Transverse colon (tissue), 4 donors: Measurements from ENCODE around the gene CST4. TPM values are rescaled to one million over a fixed set of nuclear protein-coding genes. Genes with fewer than 3 reads are reported as not detected.
"Not testable (repeated sequence)": the region's sequence is repeated elsewhere in the genome, so short reads cannot be mapped to it uniquely, and the experiment has no call there.

Experiments
- DNase-seq: peaks from one replicate; pipeline ENCODE4 v3.0.0-alpha.2; 2019
- H3K27ac ChIP-seq, 4 donors: fragments of 200-600 bp; sonication (generic); 2 replicates each; pipeline ENCODE4 v1.5.1; 2016 to 2018; ENCODE audit warnings: inconsistent platforms in 4 of 4
- H3K27me3 ChIP-seq: fragments of 200-600 bp; sonication (generic); 2 replicates; pipeline ENCODE4 v1.5.1; 2017; ENCODE audit warnings: inconsistent platforms
- H3K36me3 ChIP-seq, 4 donors: fragments of 200-600 bp; sonication (generic); 2 replicates each; pipeline ENCODE4 v1.5.1; 2017 to 2019; ENCODE audit warnings: inconsistent platforms in 4 of 4
- H3K4me1 ChIP-seq, 4 donors: fragments of 200-600 bp; sonication (generic); 2 replicates each; pipeline ENCODE4 v1.5.1; 2017 to 2020; ENCODE audit warnings: inconsistent platforms in 4 of 4
- H3K4me3 ChIP-seq, 4 donors: fragments of 200-600 bp; sonication (generic); 1 replicate in 1 of 4; 2 replicates in 3 of 4; pipeline versions ENCODE4 v1.5.1 to v1.6.1; 2017 to 2019; ENCODE audit warnings: inconsistent platforms in 4 of 4
- H3K9me3 ChIP-seq, 2 donors: fragments of 200-600 bp; sonication (generic); 2 replicates each; pipeline ENCODE4 v1.5.1; 2017 to 2019; ENCODE audit warnings: inconsistent platforms in 2 of 2
- EP300 ChIP-seq: sonication (generic); formaldehyde crosslinking; IDR thresholded peaks from one replicate; pipeline ENCODE4 v1.6.1; 2017; ENCODE audit warnings: antibody characterized with exemption, low read depth
- POLR2A ChIP-seq: fragments of 450-650 bp; IDR thresholded peaks from one replicate; pipeline ENCODE4 v1.6.1; 2016; ENCODE audit warnings: antibody characterized with exemption, mild to moderate bottlenecking, moderate library complexity
- POLR2AphosphoS5 ChIP-seq, 3 donors: sonication (generic); formaldehyde crosslinking; IDR thresholded peaks; one replicate each; pipeline ENCODE4 v1.6.1; 2016; ENCODE audit warnings: antibody characterized with exemption in 3 of 3
- WGBS, 2 donors: methylation state at CpG; one replicate each; pipeline ENCODE4 v1.1.5; 2018; ENCODE audit warnings: low coverage in 1 of 2; 5-methylcytosine and 5-hydroxymethylcytosine counted together
- in situ Hi-C, 4 donors: fragments of 200-750 bp; cut with MboI; loops; one replicate each; pipeline versions ENCODE4 v1.15.0 to v1.15.1; 2017; ENCODE audit warnings: low sequenced_read_pairs in 3 of 4, low pct_ligation_motif_present in 1 of 4, low pct_unique_long_range_greater_than_20kb in 1 of 4
- intact Hi-C: fragments of 100-400 bp; cut with DNase I; formaldehyde crosslinking; loops from one replicate; pipeline ENCODE4 v1.15.1; 2023; ENCODE audit warnings: low total_unique reads
- small RNA-seq, 4 donors: library from RNA; depleted of rRNA; stranded (forward); fragments of <200 nt; gene quantifications; one replicate each; pipeline ENCODE3, GENCODE V24; 2016
- total RNA-seq, 4 donors: library from RNA; depleted of rRNA; stranded (reverse); fragments of >200 nt; gene quantifications; one replicate each; pipeline ENCODE4 v1.1.0, GENCODE V29; 2016
- TF ChIP-seq, protein P1 (sequence below), 5 experiments: fragments of 200-600 bp in 3 of 5; fragments of 450-650 bp in 2 of 5; sonication (generic) in 3 of 5; IDR thresholded peaks; 1 replicate in 2 of 5; 2 replicates in 3 of 5; pipeline ENCODE4 v1.5.1; 2016 to 2017; ENCODE audit warnings: antibody characterized with exemption in 5 of 5, inconsistent platforms in 3 of 5, mild to moderate bottlenecking in 2 of 5, moderate library complexity in 1 of 5

The CST4 gene
- total RNA-seq, 4 donors from 2014 or later: not detected

DNA sequence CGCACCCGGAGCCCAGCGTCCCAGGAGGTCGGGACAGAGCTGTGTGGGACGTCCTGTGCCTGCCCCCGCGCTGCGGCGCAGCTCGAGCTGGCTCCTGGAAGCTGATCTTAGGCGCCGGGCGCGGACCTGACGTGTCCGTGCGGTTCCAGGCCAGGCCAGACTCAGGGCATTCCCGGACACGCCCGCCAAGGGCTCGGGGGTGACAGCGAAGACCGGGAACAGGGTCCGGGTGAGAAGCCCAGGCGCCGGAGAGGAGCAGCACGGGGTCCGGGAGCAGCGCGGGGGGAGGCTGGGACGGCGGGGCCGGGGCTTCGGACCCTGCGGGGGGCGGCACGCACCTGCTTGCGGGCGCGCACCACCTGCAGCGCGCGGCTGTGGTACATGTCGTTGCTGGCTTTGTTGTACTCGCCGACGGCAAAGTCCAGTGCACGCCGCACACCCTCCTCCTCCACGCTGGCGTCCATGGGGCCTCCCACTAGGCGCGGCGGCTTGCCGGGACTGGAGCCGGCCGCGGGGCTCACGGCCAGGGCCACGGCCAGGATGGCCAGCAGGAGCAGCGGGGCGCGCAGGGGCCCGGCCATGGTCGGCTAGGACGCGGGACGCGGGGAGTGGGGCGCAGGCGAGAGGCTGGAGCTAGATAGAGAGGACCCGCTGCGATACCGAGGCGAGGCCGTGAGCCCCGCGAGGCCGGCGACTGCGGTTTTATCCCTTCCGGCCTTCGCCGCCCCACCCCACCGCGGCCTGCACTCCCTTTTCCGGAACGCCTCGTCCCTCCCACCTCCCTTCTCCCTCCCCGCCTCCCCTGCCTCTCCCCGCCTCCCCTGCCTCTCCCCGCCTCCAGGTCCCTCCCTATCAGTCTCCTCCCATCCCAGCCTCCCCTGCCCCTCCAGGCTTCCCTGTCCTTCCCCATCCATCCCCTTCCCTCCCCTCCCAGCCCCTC lies 51.3 kb downstream of the CST4 start, which contains the start of gene CST3:
Gene CST3, minus strand, starts transcription at position 674 of the 940 bp plus-strand sequence. Its CDS starts 93 bp downstream, at position 581.
- Histone ChIP-seq H3K4me1 (peaks cover 5 to 34% (median 22%) of the 10 kb centered on the region in 4 donors), H3K9me3 (no peaks in the 10 kb centered on the region), H3K36me3 (peaks cover 0 to 8% (median 3%) of the 10 kb centered on the region in 4 donors), H3K4me3 (peak within 1 kb of the TSS; percentile 65 to 93 (median 72)), H3K27me3 (no peaks in the 10 kb centered on the region), H3K27ac (peak within 1 kb of the TSS; percentile 91 to 99 (median 98))
- intact Hi-C loops (loop anchor here (10.0 kb wide), 1 partner anchor 283 kb away; the partner anchor contains the start of gene NXT1), in situ Hi-C loops (no loop called here)
- DNase-seq: peak; percentile 93
- 2 to 3% methylated on average over 5 to 56 of the region's 92 CpGs for WGBS, 2 donors
- TF ChIP-seq, protein P1, sequence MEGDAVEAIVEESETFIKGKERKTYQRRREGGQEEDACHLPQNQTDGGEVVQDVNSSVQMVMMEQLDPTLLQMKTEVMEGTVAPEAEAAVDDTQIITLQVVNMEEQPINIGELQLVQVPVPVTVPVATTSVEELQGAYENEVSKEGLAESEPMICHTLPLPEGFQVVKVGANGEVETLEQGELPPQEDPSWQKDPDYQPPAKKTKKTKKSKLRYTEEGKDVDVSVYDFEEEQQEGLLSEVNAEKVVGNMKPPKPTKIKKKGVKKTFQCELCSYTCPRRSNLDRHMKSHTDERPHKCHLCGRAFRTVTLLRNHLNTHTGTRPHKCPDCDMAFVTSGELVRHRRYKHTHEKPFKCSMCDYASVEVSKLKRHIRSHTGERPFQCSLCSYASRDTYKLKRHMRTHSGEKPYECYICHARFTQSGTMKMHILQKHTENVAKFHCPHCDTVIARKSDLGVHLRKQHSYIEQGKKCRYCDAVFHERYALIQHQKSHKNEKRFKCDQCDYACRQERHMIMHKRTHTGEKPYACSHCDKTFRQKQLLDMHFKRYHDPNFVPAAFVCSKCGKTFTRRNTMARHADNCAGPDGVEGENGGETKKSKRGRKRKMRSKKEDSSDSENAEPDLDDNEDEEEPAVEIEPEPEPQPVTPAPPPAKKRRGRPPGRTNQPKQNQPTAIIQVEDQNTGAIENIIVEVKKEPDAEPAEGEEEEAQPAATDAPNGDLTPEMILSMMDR (IDR thresholded peaks at IDR 0.05): peak in 1 of 5 experiments; percentile 28
- TF ChIP-seq POLR2A: peak; percentile 92
- peak; percentile 90 to 95 (median 93) for TF ChIP-seq POLR2AphosphoS5 (IDR thresholded peaks at IDR 0.05)
- TF ChIP-seq EP300: no peak

DNA sequence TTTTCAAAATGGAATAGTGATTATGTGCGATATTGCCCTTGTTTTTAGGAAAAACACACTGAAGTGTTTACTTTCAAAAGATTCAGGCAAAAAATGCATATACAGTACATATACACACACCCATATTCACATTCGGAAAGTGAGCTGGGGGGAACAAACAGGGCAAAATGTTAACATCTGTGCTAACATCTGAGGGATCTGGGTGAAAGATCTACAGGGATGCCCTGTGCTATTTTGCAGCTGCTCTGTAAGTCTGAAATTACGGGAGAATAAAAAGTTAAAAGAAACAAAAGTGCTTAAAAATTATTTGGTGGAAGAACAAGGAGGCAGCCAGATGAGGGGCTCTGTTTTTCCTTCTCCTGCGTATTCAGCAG lies 51.9 kb downstream of the CST4 start:
- in situ Hi-C loops (no loop called here), intact Hi-C loops (loop anchor here (10.0 kb wide), 1 partner anchor 282 kb away; the partner anchor contains the start of gene NXT1)
- 15 to 29% methylated on average over 4 of the region's 4 CpGs for WGBS, 2 donors
- Histone ChIP-seq H3K4me1 (peaks cover 5 to 31% (median 20%) of the 10 kb centered on the region in 4 donors), H3K4me3 (peak overlapping the region; percentile 65 to 93 (median 72)), H3K36me3 (peaks cover 0 to 8% (median 3%) of the 10 kb centered on the region in 4 donors), H3K27me3 (no peaks in the 10 kb centered on the region), H3K9me3 (no peaks in the 10 kb centered on the region), H3K27ac (peak overlapping the region; percentile 91 to 99 (median 98))
- TF ChIP-seq EP300 (no peak), POLR2AphosphoS5 (IDR thresholded peaks at IDR 0.05) (no peak), POLR2A (no peak)
- TF ChIP-seq, protein P1 (IDR thresholded peaks at IDR 0.05): no peak
- no peak for DNase-seq

DNA sequence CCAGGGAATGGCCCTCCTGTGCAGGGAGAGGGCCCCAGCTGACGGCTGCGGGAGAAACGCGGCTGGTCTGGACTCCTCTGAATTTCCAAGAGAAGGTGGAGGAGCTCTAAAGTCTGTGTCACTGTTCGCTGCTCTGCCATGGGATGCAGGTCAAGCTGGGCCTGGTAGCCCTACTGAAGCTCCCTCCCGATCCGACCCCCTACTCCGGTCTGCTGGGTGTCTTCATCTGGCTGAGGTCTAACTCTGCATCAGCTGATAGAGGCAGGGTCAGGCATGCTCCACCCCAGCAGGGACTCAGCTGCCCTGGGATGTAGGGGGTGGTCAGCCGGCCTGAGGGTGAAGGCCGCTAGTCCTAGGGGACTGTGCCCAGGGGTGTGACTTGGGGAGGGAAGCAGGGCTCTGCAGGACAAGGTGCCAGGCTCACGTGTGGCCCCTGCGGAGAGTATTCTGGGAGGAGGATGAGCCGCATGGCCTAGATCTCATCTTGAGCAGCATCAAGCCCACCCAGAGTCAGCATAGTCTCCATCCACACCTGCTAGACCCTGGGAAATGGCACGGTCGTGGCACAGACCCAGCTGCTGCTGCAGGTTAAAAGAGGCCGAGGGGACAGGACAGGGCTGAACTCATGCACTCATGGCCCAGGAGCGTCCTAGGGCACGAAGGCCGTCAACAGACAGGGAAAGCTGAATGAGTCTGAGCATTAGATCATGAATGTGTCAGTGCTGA lies 52.5 kb downstream of the CST4 start:
- peak overlapping the region in 3 of 4 donors; percentile 65 to 78 (median 65) for H3K4me3 ChIP-seq
- H3K9me3 ChIP-seq: no peaks in the 10 kb centered on the region
- TF ChIP-seq POLR2AphosphoS5 (IDR thresholded peaks at IDR 0.05): no peak
- no peak for TF ChIP-seq POLR2A
- TF ChIP-seq, protein P1 (IDR thresholded peaks at IDR 0.05): no peak
- H3K36me3 ChIP-seq: peaks cover 0 to 8% (median 3%) of the 10 kb centered on the region in 4 donors
- in situ Hi-C loops: no loop called here
- H3K27me3 ChIP-seq: no peaks in the 10 kb centered on the region
- intact Hi-C loops: loop anchor here (10.0 kb wide), 1 partner anchor 282 kb away; the partner anchor contains the start of gene NXT1
- peak overlapping the region; percentile 91 to 99 (median 98) for H3K27ac ChIP-seq
- DNase-seq: no peak
- WGBS, 2 donors: 73% methylated on average over 19 of the region's 19 CpGs; no CpG with 5 or more reads in 1 of the 2 donors
- H3K4me1 ChIP-seq: peaks cover 5 to 25% (median 19%) of the 10 kb centered on the region in 4 donors

DNA sequence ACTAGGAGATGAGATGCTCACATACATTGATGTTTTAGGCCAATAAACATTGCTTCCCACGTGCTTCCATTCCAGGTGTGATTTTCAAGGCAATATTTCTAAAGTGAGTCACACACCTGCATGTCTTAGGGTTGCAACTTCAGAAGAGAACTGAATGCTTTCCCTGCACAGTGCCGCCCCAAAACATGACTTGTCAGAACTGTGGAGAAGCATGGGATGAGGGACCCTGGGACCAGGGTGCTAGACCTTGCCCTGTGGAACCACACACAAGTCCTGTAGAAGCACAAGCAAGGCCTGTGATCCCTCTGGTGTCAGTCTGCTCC lies 53.1 kb downstream of the CST4 start:
- in situ Hi-C loops, DNase-seq, H3K9me3 ChIP-seq, H3K27me3 ChIP-seq, H3K36me3 ChIP-seq: not testable (repeated sequence)
- H3K27ac ChIP-seq: peak overlapping the region in 3 of 4 donors; percentile 97 to 99 (median 98)
- H3K4me1 ChIP-seq: peaks cover 5 to 25% (median 19%) of the 10 kb centered on the region in 4 donors
- peak overlapping the region in 3 of 4 donors; percentile 65 to 78 (median 65) for H3K4me3 ChIP-seq
- WGBS, 2 donors: 62% methylated on average over 2 of the region's 2 CpGs; no CpG with 5 or more reads in 1 of the 2 donors
- intact Hi-C loops: loop anchor here (10.0 kb wide), 1 partner anchor 281 kb away; the partner anchor contains the start of gene NXT1

Small RNA genes lying within 50 kb of the gene (small RNA-seq; reads per million reads assigned to genes)
- gene CST2P1: 0 reads per million in 4 donors

Other genes starting within 250 kb of the CST4 start
- gene CSTL1, start 249.4 kb downstream of the CST4 start, total RNA-seq: not detected
- not detected for gene CST11, start 236.2 kb downstream of the CST4 start, total RNA-seq
- gene CST8, start 197.9 kb downstream of the CST4 start, total RNA-seq: not detected
- not detected for gene CST9L, start 120.6 kb downstream of the CST4 start, total RNA-seq
- not detected for gene CST9, start 83.1 kb downstream of the CST4 start, total RNA-seq
- 1,000 to 10,000 TPM in 2 of 4 donors, 100 to 1,000 TPM in 2; 607 to 1,755 (median 1,289) TPM for gene CST3, start 51.1 kb downstream of the CST4 start, total RNA-seq
- not detected for gene CST1, start 61.9 kb upstream of the CST4 start, total RNA-seq
- gene CST2, start 137.7 kb upstream of the CST4 start, total RNA-seq: not detected
- gene CST5, start 190.7 kb upstream of the CST4 start, total RNA-seq: not detected